Osteoblast (primary cell): ENCODE measurements around the gene PDZK1IP1. TPM values are rescaled to one million over a fixed set of nuclear protein-coding genes. Genes with fewer than 3 reads are reported as not detected.
A peak's percentile ranks its signal among the peaks of the same experiment; 100 is the strongest.

Experiments used
- DNase-seq: peaks from one replicate; pipeline ENCODE4 v3.0.0; 2011; ENCODE audit warnings: low spot score, mixed read lengths; ENCODE audit not compliant: insufficient read length; ENCODE audit errors: missing footprints
- H2AFZ ChIP-seq: 2 replicates; pipeline ENCODE4 v1.6.0; 2011; ENCODE audit warnings: mild to moderate bottlenecking, low read length
- H3K27ac ChIP-seq: 2 replicates; pipeline ENCODE4 v1.5.1; 2011; ENCODE audit warnings: mild to moderate bottlenecking, low read depth, low read length, moderate library complexity
- H3K27me3 ChIP-seq: 2 replicates; pipeline ENCODE4 v1.6.0; 2012; ENCODE audit warnings: mild to moderate bottlenecking, control low read depth, inconsistent platforms, low read length, moderate library complexity; ENCODE audit not compliant: insufficient read depth
- H3K36me3 ChIP-seq: 2 replicates; pipeline ENCODE4 v1.5.1; 2011; ENCODE audit warnings: mild to moderate bottlenecking, low read length, control low read depth, moderate library complexity; ENCODE audit not compliant: insufficient read depth
- H3K4me1 ChIP-seq: 2 replicates; pipeline ENCODE4 v1.5.1; 2011; ENCODE audit warnings: mild to moderate bottlenecking, low read length, control low read depth, moderate library complexity; ENCODE audit not compliant: insufficient read depth
- H3K4me2 ChIP-seq: 2 replicates; pipeline ENCODE4 v1.6.0; 2011; ENCODE audit warnings: mild to moderate bottlenecking, low read length; ENCODE audit not compliant: insufficient read depth
- H3K4me3 ChIP-seq: fragments of 200-600 bp; sonication (generic); 3 replicates; pipeline ENCODE4 v1.5.1; 2012; ENCODE audit warnings: mild to moderate bottlenecking, low read length, inconsistent platforms; ENCODE audit not compliant: insufficient read depth
- H3K79me2 ChIP-seq: 2 replicates; pipeline ENCODE4 v1.6.0; 2012; ENCODE audit warnings: mild to moderate bottlenecking, low read length, control low read depth, inconsistent platforms; ENCODE audit not compliant: insufficient read depth
- H3K9me3 ChIP-seq: 2 replicates; pipeline ENCODE4 v1.5.1; 2011; ENCODE audit warnings: low read depth, low read length, control low read depth
- H4K20me1 ChIP-seq: 2 replicates; pipeline ENCODE4 v1.6.0; 2012; ENCODE audit warnings: mild to moderate bottlenecking, low read length, control low read depth; ENCODE audit not compliant: insufficient read depth
- total RNA-seq: library from RNA; depleted of rRNA; stranded (reverse); fragments of >200 nt; gene quantifications from 2 replicates; pipeline ENCODE4 v1.2.3, GENCODE V29; 2012
- TF ChIP-seq, protein P1 (sequence below): IDR thresholded peaks from 2 replicates; pipeline ENCODE4 v1.5.1; 2011; ENCODE audit warnings: mild to moderate bottlenecking, low read depth, low read length, moderate library complexity; ENCODE audit errors: extremely low read depth

PDZK1IP1 gene
- total RNA-seq, 1 donor = not detected

DNA sequence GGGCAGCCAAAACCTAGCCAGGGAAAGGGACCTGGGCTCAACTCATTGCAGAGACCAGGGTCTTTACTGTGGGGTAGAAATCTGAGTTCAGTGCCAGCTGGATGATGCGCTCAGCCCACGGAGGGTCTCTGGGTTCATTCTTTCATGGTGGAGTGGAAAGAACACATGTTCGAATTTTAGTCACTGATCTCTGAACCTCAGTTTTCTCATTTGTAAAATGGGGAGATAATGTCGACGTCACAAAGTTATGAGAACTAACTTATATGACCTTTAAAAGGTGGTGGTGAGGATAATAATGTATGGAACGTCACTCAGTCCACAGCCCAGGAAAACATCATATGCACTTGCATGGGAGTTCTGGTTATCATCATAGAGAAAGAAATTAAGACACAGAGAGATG is 43.4 kb upstream of the PDZK1IP1 start:
- Histone ChIP-seq H4K20me1 (peaks cover 12% of the 10 kb centered on the region), H3K27ac (no peak overlapping the region), H3K4me3 (no peak overlapping the region), H3K4me1 (no peaks in the 10 kb centered on the region), H3K36me3 (no peaks in the 10 kb centered on the region), H3K4me2 (no peak overlapping the region), H3K9me3 (no peaks in the 10 kb centered on the region), H3K79me2 (no peaks in the 10 kb centered on the region), H2AFZ (no peak overlapping the region), H3K27me3 (peaks cover 71% of the 10 kb centered on the region)
- TF ChIP-seq, protein P1, sequence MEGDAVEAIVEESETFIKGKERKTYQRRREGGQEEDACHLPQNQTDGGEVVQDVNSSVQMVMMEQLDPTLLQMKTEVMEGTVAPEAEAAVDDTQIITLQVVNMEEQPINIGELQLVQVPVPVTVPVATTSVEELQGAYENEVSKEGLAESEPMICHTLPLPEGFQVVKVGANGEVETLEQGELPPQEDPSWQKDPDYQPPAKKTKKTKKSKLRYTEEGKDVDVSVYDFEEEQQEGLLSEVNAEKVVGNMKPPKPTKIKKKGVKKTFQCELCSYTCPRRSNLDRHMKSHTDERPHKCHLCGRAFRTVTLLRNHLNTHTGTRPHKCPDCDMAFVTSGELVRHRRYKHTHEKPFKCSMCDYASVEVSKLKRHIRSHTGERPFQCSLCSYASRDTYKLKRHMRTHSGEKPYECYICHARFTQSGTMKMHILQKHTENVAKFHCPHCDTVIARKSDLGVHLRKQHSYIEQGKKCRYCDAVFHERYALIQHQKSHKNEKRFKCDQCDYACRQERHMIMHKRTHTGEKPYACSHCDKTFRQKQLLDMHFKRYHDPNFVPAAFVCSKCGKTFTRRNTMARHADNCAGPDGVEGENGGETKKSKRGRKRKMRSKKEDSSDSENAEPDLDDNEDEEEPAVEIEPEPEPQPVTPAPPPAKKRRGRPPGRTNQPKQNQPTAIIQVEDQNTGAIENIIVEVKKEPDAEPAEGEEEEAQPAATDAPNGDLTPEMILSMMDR = no peak
- peak; percentile 47 for DNase-seq

DNA sequence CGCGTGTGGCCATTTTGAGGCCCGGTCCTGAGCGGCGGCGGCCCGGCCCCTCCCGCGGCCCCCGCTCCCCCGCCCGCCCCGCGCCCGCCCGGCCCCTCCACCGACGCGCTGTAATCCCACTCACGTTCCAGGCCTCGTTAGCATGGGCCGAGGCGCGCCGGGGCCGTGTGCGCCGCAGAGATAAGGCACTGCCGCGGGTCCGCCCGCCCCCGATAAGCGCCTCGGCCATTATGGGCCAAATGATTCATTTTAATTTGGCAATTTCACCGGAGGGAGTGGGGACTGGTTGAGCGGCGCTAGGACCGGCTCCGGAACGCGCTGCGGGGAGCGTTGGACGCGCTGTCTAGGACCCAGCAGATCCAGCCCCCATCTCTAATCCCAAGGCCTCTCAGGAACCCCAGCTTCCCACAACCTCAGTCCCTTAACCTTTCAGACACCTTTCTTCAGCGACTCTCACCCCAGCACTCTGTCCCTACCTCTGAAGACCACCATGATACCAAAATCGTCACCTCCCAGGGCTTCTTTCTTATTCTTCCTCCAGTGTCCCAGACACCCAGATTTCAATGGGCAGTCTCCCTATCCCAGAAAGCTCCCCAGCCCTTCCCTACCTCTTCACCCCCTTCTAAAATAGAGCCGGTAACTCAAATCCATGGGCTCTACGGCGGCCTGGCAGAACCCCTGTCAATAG is 42.5 kb upstream of the PDZK1IP1 start, which contains the start of gene TAL1:
TSS of gene TAL1 (minus strand) at position 39 of the 688 bp plus-strand sequence. CDS start 6,337 bp downstream, outside the sequence.
- H4K20me1 ChIP-seq = peaks cover 12% of the 10 kb centered on the region
- H3K9me3 ChIP-seq = no peaks in the 10 kb centered on the region
- H3K27ac ChIP-seq = no peak within 1 kb of the TSS
- peaks cover 76% of the 10 kb centered on the region for H3K27me3 ChIP-seq
- TF ChIP-seq, protein P1 = no peak
- H2AFZ ChIP-seq = no peak within 1 kb of the TSS
- H3K4me1 ChIP-seq = no peaks in the 10 kb centered on the region
- no peaks in the 10 kb centered on the region for H3K36me3 ChIP-seq
- H3K4me3 ChIP-seq = no peak within 1 kb of the TSS
- peak within 1 kb of the TSS; percentile 63 for H3K4me2 ChIP-seq
- DNase-seq = no peak
- no peaks in the 10 kb centered on the region for H3K79me2 ChIP-seq

DNA sequence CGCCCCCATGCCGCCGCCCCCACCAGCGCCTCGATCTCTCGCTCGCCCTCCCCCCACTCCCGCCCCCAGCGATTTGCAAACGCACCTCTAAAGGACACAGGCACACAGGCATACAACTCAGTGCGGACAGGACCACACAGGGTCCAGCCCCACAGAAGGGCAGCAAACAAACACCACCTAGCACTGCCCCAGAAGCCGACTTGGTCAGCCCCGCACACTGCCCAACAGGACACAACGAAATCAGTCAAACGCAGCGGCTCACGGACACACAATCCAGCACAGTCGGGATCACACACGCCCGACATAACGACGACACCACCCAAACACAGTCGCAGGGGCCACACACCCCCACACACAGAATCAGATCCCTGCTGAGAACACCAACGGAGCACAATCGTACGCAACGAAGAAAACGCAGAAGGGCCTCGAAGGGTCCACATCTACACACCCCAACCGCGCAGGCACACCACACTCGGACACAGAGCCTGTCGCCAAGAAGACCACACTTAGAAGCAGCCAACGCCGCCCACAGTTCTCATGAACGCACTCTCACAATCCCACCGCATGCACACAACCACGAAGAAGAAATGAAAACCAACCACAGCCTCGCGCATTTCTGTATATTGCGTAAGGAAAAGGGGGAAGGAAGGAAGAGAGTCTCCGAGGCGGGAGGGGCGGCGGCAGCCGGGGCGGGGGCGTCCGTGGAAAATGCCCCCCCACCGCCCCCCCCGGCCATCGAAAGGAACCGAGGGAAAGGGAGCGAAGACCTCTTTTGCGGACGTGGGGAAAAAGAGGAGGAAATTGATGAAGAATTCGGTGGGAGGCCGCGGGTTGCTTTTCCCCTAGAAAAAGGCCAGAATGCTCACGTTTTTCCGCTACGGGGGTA is 41.7 kb upstream of the PDZK1IP1 start:
- H4K20me1 ChIP-seq = peaks cover 12% of the 10 kb centered on the region
- no peak overlapping the region for H2AFZ ChIP-seq
- DNase-seq = peak; percentile 94
- no peak overlapping the region for H3K4me3 ChIP-seq
- H3K27ac ChIP-seq = no peak overlapping the region
- no peaks in the 10 kb centered on the region for H3K36me3 ChIP-seq
- H3K9me3 ChIP-seq = no peaks in the 10 kb centered on the region
- TF ChIP-seq, protein P1 = no peak
- H3K4me2 ChIP-seq = peak overlapping the region; percentile 63
- H3K27me3 ChIP-seq = peaks cover 83% of the 10 kb centered on the region
- no peaks in the 10 kb centered on the region for H3K79me2 ChIP-seq
- no peaks in the 10 kb centered on the region for H3K4me1 ChIP-seq
